H1 (cell line): ENCODE results near the gene TK2. TPM values are rescaled to one million over a fixed set of nuclear protein-coding genes. Genes with fewer than 3 reads are reported as not detected.

Experiments
- CTCF ChIA-PET: fragments of 300-600 bp; sonication (Branson Sonifier 250); formaldehyde crosslinking; loops from one replicate; lab custom pipeline; 2021; ENCODE audit not compliant: partially characterized antibody; lab: Charles Lee
- POLR2A ChIA-PET: fragments of 300-600 bp; sonication (Branson Sonifier 250); formaldehyde crosslinking; loops from one replicate; lab custom pipeline; 2021; ENCODE audit warnings: inconsistent platforms; ENCODE audit not compliant: partially characterized antibody; lab: Charles Lee
- DNase-seq, 2 experiments: peaks; one replicate each; pipeline versions ENCODE4 v3.0.0 to v3.0.0-alpha.2; 2010 to 2022; ENCODE audit warnings: low spot score in 2 of 2, low read depth in 1 of 2, mixed read lengths in 1 of 2
- FAIRE-seq: peaks from 2 replicates; lab custom pipeline; 2011; peaks lifted over from hg19 to GRCh38; lab: Jason Lieb, UNC
- H2AFZ ChIP-seq: 2 replicates; pipeline ENCODE4 v1.8.1; 2012; ENCODE audit warnings: low read length, inconsistent platforms
- H2AK5ac ChIP-seq: 2 replicates; pipeline ENCODE4 v1.6.1; 2013; ENCODE audit warnings: low read depth, low read length
- H2BK120ac ChIP-seq: replicated peaks from 2 replicates; pipeline ENCODE3; 2013; ENCODE audit warnings: low read depth, low read length, inconsistent platforms
- H2BK12ac ChIP-seq: 2 replicates; pipeline ENCODE4 v1.6.1; 2013; ENCODE audit warnings: low read depth, low read length
- H2BK15ac ChIP-seq: 2 replicates; pipeline ENCODE4 v1.6.1; 2013; ENCODE audit warnings: low read length
- H2BK20ac ChIP-seq: 2 replicates; pipeline ENCODE4 v1.6.1; 2013; ENCODE audit warnings: low read length
- H2BK5ac ChIP-seq: 2 replicates; pipeline ENCODE4 v1.6.1; 2013; ENCODE audit warnings: low read depth, low read length
- H3K14ac ChIP-seq: 2 replicates; pipeline ENCODE4 v1.6.1; 2013; ENCODE audit warnings: inconsistent platforms; ENCODE audit not compliant: insufficient read length
- H3K18ac ChIP-seq: 2 replicates; pipeline ENCODE4 v1.6.1; 2013; ENCODE audit warnings: low read length; ENCODE audit errors: extremely low read depth
- H3K23ac ChIP-seq: 2 replicates; pipeline ENCODE4 v1.6.1; 2013; ENCODE audit warnings: inconsistent platforms; ENCODE audit not compliant: insufficient read length
- H3K23me2 ChIP-seq: 2 replicates; pipeline ENCODE4 v1.6.1; 2013; ENCODE audit warnings: low read depth, low read length
- H3K27ac ChIP-seq: 2 replicates; pipeline ENCODE4 v1.6.1; 2011; ENCODE audit warnings: low read depth, low read length, inconsistent platforms
- H3K27me3 ChIP-seq, 4 experiments: replicated peaks in 1 of 4; 1 replicate in 1 of 4; 2 replicates in 3 of 4; pipeline versions ENCODE4 v1.6.1 to v1.8.1; 2011 to 2013; ENCODE audit warnings: low read length in 3 of 4, mild to moderate bottlenecking in 3 of 4, inconsistent platforms in 2 of 4, mixed read lengths in 2 of 4, moderate library complexity in 1 of 4; ENCODE audit not compliant: control insufficient read depth in 3 of 4, insufficient read depth in 3 of 4; ENCODE audit errors: extremely low read depth in 1 of 4
- H3K36me3 ChIP-seq, 4 experiments: 2 replicates each; pipeline versions ENCODE4 v1.6.1 to v1.8.1; 2011 to 2013; ENCODE audit warnings: mild to moderate bottlenecking in 4 of 4, low read length in 3 of 4, moderate library complexity in 2 of 4, control low read depth in 1 of 4, inconsistent platforms in 1 of 4; ENCODE audit not compliant: insufficient read depth in 4 of 4, control insufficient read depth in 2 of 4
- H3K4ac ChIP-seq: replicated peaks from 2 replicates; pipeline ENCODE3; 2013; ENCODE audit warnings: low read length, low read depth, mixed read lengths, inconsistent platforms; ENCODE audit not compliant: insufficient read length
- H3K4me1 ChIP-seq, 4 experiments: replicated peaks in 1 of 4; 1 replicate in 1 of 4; 2 replicates in 3 of 4; pipeline versions ENCODE4 v1.6.1 to v1.8.1; 2011 to 2013; ENCODE audit warnings: low read length in 3 of 4, inconsistent platforms in 2 of 4, mixed read lengths in 1 of 4; ENCODE audit not compliant: insufficient read depth in 4 of 4, control insufficient read depth in 3 of 4
- H3K4me2 ChIP-seq, 2 experiments: 2 replicates each; pipeline versions ENCODE4 v1.6.1 to v1.8.1; 2011 to 2013; ENCODE audit warnings: low read depth in 2 of 2, low read length in 2 of 2, control low read depth in 1 of 2, inconsistent platforms in 1 of 2, mild to moderate bottlenecking in 1 of 2; ENCODE audit not compliant: insufficient read depth in 1 of 2
- H3K4me3 ChIP-seq, 4 experiments: fragments of 200-600, 300-600 bp in 1 of 4; sonication (generic), shearing (Covaris generic), sonication (Bioruptor Twin) in 1 of 4; 2 replicates each; pipeline versions ENCODE4 v1.5.1 to v1.8.1; 2011 to 2016; ENCODE audit warnings: low read length in 4 of 4, low read depth in 3 of 4, control low read depth in 2 of 4, inconsistent platforms in 2 of 4, mild to moderate bottlenecking in 2 of 4, mixed read lengths in 1 of 4, moderate library complexity in 1 of 4; ENCODE audit not compliant: insufficient read depth in 2 of 4; ENCODE audit errors: extremely low read depth in 1 of 4
- H3K56ac ChIP-seq: replicated peaks from 2 replicates; pipeline ENCODE3; 2013; ENCODE audit warnings: low read depth, mild to moderate bottlenecking, mixed read lengths, low read length, inconsistent platforms; ENCODE audit not compliant: insufficient read length
- H3K79me1 ChIP-seq: 2 replicates; pipeline ENCODE4 v1.6.1; 2013; ENCODE audit warnings: low read depth, low read length, control low read depth
- H3K79me2 ChIP-seq, 2 experiments: 2 replicates each; pipeline versions ENCODE4 v1.6.1 to v1.8.1; 2012 to 2013; ENCODE audit warnings: low read length in 2 of 2, mild to moderate bottlenecking in 2 of 2, inconsistent platforms in 1 of 2; ENCODE audit not compliant: insufficient read depth in 2 of 2, control insufficient read depth in 1 of 2
- H3K9ac ChIP-seq, 4 experiments: replicated peaks in 1 of 4; 1 replicate in 1 of 4; 2 replicates in 3 of 4; pipeline versions ENCODE4 v1.6.1 to v1.8.1; 2011 to 2013; ENCODE audit warnings: low read depth in 3 of 4, low read length in 3 of 4, control low read depth in 2 of 4, mild to moderate bottlenecking in 2 of 4, moderate library complexity in 2 of 4, inconsistent platforms in 1 of 4; ENCODE audit errors: extremely low read depth in 1 of 4
- H3K9me3 ChIP-seq, 2 experiments: 2 replicates each; pipeline versions ENCODE4 v1.6.1 to v1.8.1; 2012 to 2013; ENCODE audit warnings: mild to moderate bottlenecking in 2 of 2, moderate library complexity in 2 of 2, control low read depth in 1 of 2, inconsistent platforms in 1 of 2, low read depth in 1 of 2, low read length in 1 of 2, mixed read lengths in 1 of 2; ENCODE audit not compliant: insufficient read depth in 2 of 2
- H4K20me1 ChIP-seq, 2 experiments: replicated peaks in 1 of 2; 2 replicates each; pipeline versions ENCODE3 to v1.8.1; 2011 to 2013; ENCODE audit warnings: inconsistent platforms in 2 of 2, low read length in 2 of 2, mild to moderate bottlenecking in 1 of 2; ENCODE audit not compliant: insufficient read depth in 2 of 2, control insufficient read depth in 1 of 2
- H4K5ac ChIP-seq: 2 replicates; pipeline ENCODE4 v1.6.1; 2013; ENCODE audit warnings: low read length, low read depth, mixed read lengths, inconsistent platforms; ENCODE audit not compliant: insufficient read length
- H4K8ac ChIP-seq: 2 replicates; pipeline ENCODE4 v1.8.0; 2013; ENCODE audit warnings: mild to moderate bottlenecking, moderate library complexity, low read length, inconsistent platforms; ENCODE audit not compliant: insufficient read depth; ENCODE audit errors: extremely low read depth
- H4K91ac ChIP-seq: replicated peaks from 2 replicates; pipeline ENCODE3; 2013; ENCODE audit warnings: low read length, mixed read lengths, inconsistent platforms; ENCODE audit not compliant: insufficient read length
- ASH2L ChIP-seq: fragments of 200-600, 300-600 bp; sonication (generic); IDR thresholded peaks from one replicate; pipeline ENCODE4 v1.7.1; 2017; ENCODE audit warnings: low read length
- ATF3 ChIP-seq: IDR thresholded peaks from 2 replicates; pipeline ENCODE4 v1.6.1; 2011; ENCODE audit warnings: low read depth, mild to moderate bottlenecking, low read length; ENCODE audit not compliant: insufficient read depth
- BACH1 ChIP-seq: IDR thresholded peaks from 2 replicates; pipeline ENCODE4 v1.6.1; 2012; ENCODE audit warnings: low read length, improper control_type of control experiment
- BCL11A ChIP-seq, 2 experiments: IDR thresholded peaks; one replicate each; pipeline ENCODE4 v1.6.1; 2011; ENCODE audit warnings: low read depth in 2 of 2, low read length in 2 of 2, mild to moderate bottlenecking in 2 of 2
- CREB1 ChIP-seq: IDR thresholded peaks from 2 replicates; pipeline ENCODE4 v1.6.1; 2012; ENCODE audit warnings: inconsistent platforms
- JUN ChIP-seq: IDR thresholded peaks from 2 replicates; pipeline ENCODE4 v1.6.1; 2011; ENCODE audit warnings: low read depth, mild to moderate bottlenecking, improper control_type of control experiment, low read length
- JUND ChIP-seq: IDR thresholded peaks from 2 replicates; pipeline ENCODE4 v1.6.1; 2011; ENCODE audit warnings: mild to moderate bottlenecking, improper control_type of control experiment, low read length
- NANOG ChIP-seq: IDR thresholded peaks from 2 replicates; pipeline ENCODE4 v1.6.1; 2011; ENCODE audit warnings: low read length, low read depth, mild to moderate bottlenecking, inconsistent platforms; ENCODE audit not compliant: insufficient read depth, poor library complexity, severe bottlenecking
- RBBP5 ChIP-seq: IDR thresholded peaks from 2 replicates; pipeline ENCODE4 v1.7.1; 2012; ENCODE audit warnings: low read depth, mild to moderate bottlenecking, inconsistent platforms, low read length, moderate library complexity, borderline replicate concordance
- SAP30 ChIP-seq: fragments of 300-600 bp; sonication (generic); IDR thresholded peaks from 2 replicates; pipeline ENCODE4 v1.7.1; 2012; ENCODE audit warnings: low read length, moderate library complexity, mild to moderate bottlenecking, inconsistent platforms; ENCODE audit not compliant: insufficient read depth, insufficient replicate concordance
- SRF ChIP-seq: IDR thresholded peaks from 2 replicates; pipeline ENCODE4 v1.6.1; 2011; ENCODE audit warnings: mild to moderate bottlenecking, low read depth, low read length, moderate library complexity
- TAF1 ChIP-seq: IDR thresholded peaks from 2 replicates; pipeline ENCODE4 v1.6.1; 2011; ENCODE audit warnings: mild to moderate bottlenecking, low read depth, low read length
- ZNF274 ChIP-seq: IDR thresholded peaks from 2 replicates; pipeline ENCODE4 v1.7.0; 2012; ENCODE audit warnings: low read length, borderline replicate concordance; ENCODE audit errors: extremely low read depth
- WGBS, 2 experiments: shearing (Covaris generic) in 1 of 2; methylation state at CpG; one replicate each; pipeline versions ENCODE4 v1.1.6 to v1.1.7; 2013 to 2015; ENCODE audit warnings: low lambda C conversion rate in 2 of 2, mixed read lengths in 2 of 2, inconsistent platforms in 1 of 2, low coverage in 1 of 2, missing lambda C conversion rate in 1 of 2; ENCODE audit not compliant: insufficient replicate concordance in 2 of 2, insufficient coverage in 1 of 2, insufficient read length in 1 of 2; ENCODE audit errors: extremely low coverage in 1 of 2, missing lambda C conversion rate in 1 of 2; 5-methylcytosine and 5-hydroxymethylcytosine counted together
- polyA plus RNA-seq, 7 experiments: library from polyadenylated mRNA; depleted of rRNA in 3 of 7; stranded (reverse) in 5 of 7; unstranded in 2 of 7; fragments of >200 nt in 5 of 7; fragments of 200-250 nt in 2 of 7; gene quantifications; 1 replicate in 5 of 7; 2 replicates in 1 of 7; 4 replicates in 1 of 7; pipeline versions ENCODE4 v1.2.1 to v1.2.3, GENCODE V29; 2011 to 2013; ENCODE audit warnings: missing spikeins in 2 of 7, mixed read lengths in 2 of 7
- total RNA-seq: library from RNA; stranded (reverse); fragmentation: NEBNext Ultra II Directional; extraction: Animal tissue kit (Norgen Biotek cat#: 25700); gene quantifications from 2 replicates; pipeline ENCODE4 v1.2.1, GENCODE V29; 2021

The TK2 gene
- total and polyA plus RNA-seq, 2 of the 8 experiments (the other 6 are each of a cell fraction or from before 2014, with no cell fraction given): 2.7 to 3.6 TPM

GRCh38 chr16:66525396-66526180, 24.3 kb downstream of the TK2 start:
- no peak overlapping the region for H3K18ac ChIP-seq
- DNase-seq (no peak), FAIRE-seq (no peak)
- no peak overlapping the region for H3K56ac ChIP-seq
- no peak overlapping the region for H3K4me3 ChIP-seq
- 92% methylated on average over 9 of the region's 9 CpGs; no CpG with 5 or more reads in 1 of the 2 experiments for WGBS, 2 experiments
- no peaks in the 10 kb centered on the region for H3K9me3 ChIP-seq
- ChIA-PET POLR2A (no interaction called here), CTCF (interaction anchor here (0.7 to 1.7 kb wide), 4 partner anchors 16 to 168 kb away, joined by 3 to 5 read pairs (median 4); no protein-coding TSS in a partner anchor)
- H3K79me1 ChIP-seq: no peaks in the 10 kb centered on the region
- H2BK20ac ChIP-seq: no peak overlapping the region
- no peaks in the 10 kb centered on the region for H4K20me1 ChIP-seq
- H2AK5ac ChIP-seq: no peak overlapping the region
- no peak overlapping the region for H2BK5ac ChIP-seq
- H3K27me3 ChIP-seq: no peaks in the 10 kb centered on the region
- no peaks in the 10 kb centered on the region for H3K23me2 ChIP-seq
- no peak overlapping the region for H3K27ac ChIP-seq
- peak overlapping the region; percentile 2; the same call in 1 of the 2 replicates for H4K8ac ChIP-seq
- H4K91ac ChIP-seq: no peak overlapping the region
- no peak overlapping the region for H3K4ac ChIP-seq
- H2BK15ac ChIP-seq: no peak overlapping the region
- H2BK120ac ChIP-seq: no peak overlapping the region
- no peak overlapping the region for H4K5ac ChIP-seq
- no peak overlapping the region for H3K4me2 ChIP-seq
- H2BK12ac ChIP-seq: no peak overlapping the region
- H3K23ac ChIP-seq: no peak overlapping the region
- no peak overlapping the region for H3K9ac ChIP-seq
- no peak overlapping the region for H2AFZ ChIP-seq
- H3K14ac ChIP-seq: no peak overlapping the region
- no peaks in the 10 kb centered on the region for H3K36me3 ChIP-seq
- H3K79me2 ChIP-seq: no peaks in the 10 kb centered on the region
- no peaks in the 10 kb centered on the region for H3K4me1 ChIP-seq
- no peak for TF ChIP-seq JUND
- TF ChIP-seq SAP30: no peak
- no peak for TF ChIP-seq JUN
- no peak for TF ChIP-seq TAF1
- no peak for TF ChIP-seq BACH1
- no peak for TF ChIP-seq ZNF274
- no peak for TF ChIP-seq RBBP5
- TF ChIP-seq SRF: no peak
- TF ChIP-seq ASH2L: no peak
- no peak for TF ChIP-seq BCL11A (IDR thresholded peaks at IDR 0.05; ENCODE audit: low read depth in 2 of 2, low read length in 2 of 2)
- no peak for TF ChIP-seq ATF3
- TF ChIP-seq NANOG: no peak
- TF ChIP-seq CREB1: no peak
